ENCODE measurements around the gene PRR36.

PRR36 gene

GRCh38 chr19:7846155-7846646 lies 28.0 kb downstream of the PRR36 start:
- DNase-seq (ENCODE audit: low read depth in 2 of 2) = no peak

- no peak for DNase-seq (ENCODE audit: low read depth in 2 of 2)
Observed at GRCh38 chr19:7845390-7846154, 28.6 kb downstream of the PRR36 start.

GRCh38 chr19:7844951-7845350 lies 29.2 kb downstream of the PRR36 start:
- DNase-seq (ENCODE audit: low read depth in 2 of 2) = no peak

- DNase-seq (ENCODE audit: low read depth in 2 of 2) = no peak
Observed at GRCh38 chr19:7844405-7844804, 29.8 kb downstream of the PRR36 start.

GRCh38 chr19:7843521-7843920 lies 30.7 kb downstream of the PRR36 start:
- DNase-seq (ENCODE audit: low read depth in 2 of 2) = no peak

GRCh38 chr19:7842661-7843294 lies 31.4 kb downstream of the PRR36 start:
- no peak for DNase-seq (ENCODE audit: low read depth in 2 of 2)

GRCh38 chr19:7841751-7842660 lies 32.2 kb downstream of the PRR36 start:
- DNase-seq (ENCODE audit: low read depth in 2 of 2) = no peak

- no peak for DNase-seq (ENCODE audit: low read depth in 2 of 2)
Observed at GRCh38 chr19:7840629-7841028, 33.6 kb downstream of the PRR36 start.

GRCh38 chr19:7839476-7839875 lies 34.7 kb downstream of the PRR36 start:
- no peak for DNase-seq (ENCODE audit: low read depth in 2 of 2)

- DNase-seq (ENCODE audit: low read depth in 2 of 2) = no peak
Observed at GRCh38 chr19:7833225-7834099, 40.7 kb downstream of the PRR36 start.

GRCh38 chr19:7832781-7833180 lies 41.4 kb downstream of the PRR36 start:
- DNase-seq (ENCODE audit: low read depth in 2 of 2) = no peak

- no peak for DNase-seq (ENCODE audit: low read depth in 2 of 2)
Observed at GRCh38 chr19:7832009-7832408, 42.2 kb downstream of the PRR36 start.

GRCh38 chr19:7831452-7831851 lies 42.7 kb downstream of the PRR36 start:
- no peak for DNase-seq (ENCODE audit: low read depth in 2 of 2)

GRCh38 chr19:7830823-7831222 lies 43.4 kb downstream of the PRR36 start:
- DNase-seq (ENCODE audit: low read depth in 2 of 2) = no peak

- DNase-seq (ENCODE audit: low read depth in 2 of 2) = no peak
Observed at GRCh38 chr19:7830272-7830771, 43.9 kb downstream of the PRR36 start.

GRCh38 chr19:7829561-7830271 lies 44.5 kb downstream of the PRR36 start, which contains the start of gene EVI5L:
EVI5L (plus strand) TSS chr19:7830218; CDS start chr19:7846543, 16,325 bp downstream.
- DNase-seq (ENCODE audit: low read depth in 2 of 2) = peak; percentile 99

GRCh38 chr19:7829166-7829520 lies 45.0 kb downstream of the PRR36 start:
- no peak for DNase-seq (ENCODE audit: low read depth in 2 of 2)

- no peak for DNase-seq (ENCODE audit: low read depth in 2 of 2)
Observed at GRCh38 chr19:7823686-7824301, 50.4 kb downstream of the PRR36 start.

- DNase-seq (ENCODE audit: low read depth in 2 of 2) = no peak
Observed at GRCh38 chr19:7822910-7823515, 51.2 kb downstream of the PRR36 start.
